ENCODE results near the gene UMAD1. TPM values are rescaled to one million over a fixed set of nuclear protein-coding genes. Genes with fewer than 3 reads are reported as not detected.

UMAD1 gene
- total and polyA plus RNA-seq, 2 of the 13 experiments (the other 11 are each of a cell fraction or from before 2014, with no cell fraction given), result 16.8 to 17.6 TPM

DNA sequence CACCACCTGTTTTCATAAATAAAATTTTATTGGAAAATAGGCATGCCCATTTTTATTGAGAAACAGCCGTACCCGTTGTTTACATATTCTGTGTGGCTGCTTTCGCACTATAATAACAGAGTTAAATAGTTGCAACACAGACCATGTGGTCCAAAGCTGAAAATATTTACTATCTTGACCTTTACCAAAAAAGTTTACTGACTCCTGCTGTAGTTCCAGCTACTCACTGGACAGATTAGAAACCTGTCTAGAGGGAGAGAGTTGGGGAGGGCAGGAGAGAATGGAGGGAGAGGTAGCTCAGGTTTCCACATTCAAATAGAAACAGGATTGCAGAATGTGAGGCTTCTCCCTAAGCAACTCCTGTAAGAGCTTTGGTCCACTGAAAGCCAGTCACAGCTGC is 273.0 kb downstream of the UMAD1 start:
- POLR2A ChIA-PET, result no interaction called here

GRCh38 chr7:7914547-7914946 is 274.0 kb downstream of the UMAD1 start:
- no peaks in the 10 kb centered on the region for H3K27me3 ChIP-seq (ENCODE audit: control insufficient read depth in 1 of 2, insufficient read depth in 2 of 2, low read length in 2 of 2)
- intact Hi-C loops (cut with micrococcal nuclease; ENCODE audit: unreplicated experiment) (loop anchor here (10.0 kb wide), 1 partner anchor 240 kb away; no protein-coding TSS in a partner anchor), in situ Hi-C loops (cut with HindIII; ENCODE audit: extremely low pct_ligation_motif_present, low pct_unique_long_range_greater_than_20kb) (no loop called here)
- WGBS (ENCODE audit: low lambda C conversion rate), result 94% methylated on average over 2 of the region's 2 CpGs
- no peak for ATAC-seq
- no peaks in the 10 kb centered on the region for H3K9me3 ChIP-seq (ENCODE audit: low read length)
- no peak overlapping the region for H3K27ac ChIP-seq (ENCODE audit: extremely low read length, insufficient read depth, low read length)
- H3K36me3 ChIP-seq (replicated peaks in 1 of 2; ENCODE audit: control insufficient read depth in 1 of 2, insufficient read depth in 2 of 2, low read length in 2 of 2), result no peaks in the 10 kb centered on the region
- no TSS peak for BruUV-seq (replicated peaks)
- ChIA-PET POLR2A (no interaction called here), CTCF (ENCODE audit: low intra/inter-chr PET ratio, low total read pairs) (no interaction called here)
- no peak overlapping the region for H2AFZ ChIP-seq (ENCODE audit: low read length)
- H3K79me2 ChIP-seq (ENCODE audit: insufficient read depth, low read length), result no peaks in the 10 kb centered on the region
- TF ChIP-seq SALL2 (CRISPR knock-in tag; IDR thresholded peaks at IDR 0.05), result no peak
- no peak for TF ChIP-seq MXD3 (CRISPR knock-in tag; IDR thresholded peaks at IDR 0.05)
- TF ChIP-seq, protein P1, sequence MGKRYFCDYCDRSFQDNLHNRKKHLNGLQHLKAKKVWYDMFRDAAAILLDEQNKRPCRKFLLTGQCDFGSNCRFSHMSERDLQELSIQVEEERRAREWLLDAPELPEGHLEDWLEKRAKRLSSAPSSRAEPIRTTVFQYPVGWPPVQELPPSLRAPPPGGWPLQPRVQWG (CRISPR knock-in tag; IDR thresholded peaks at IDR 0.05; ENCODE audit: borderline replicate concordance, low read depth), result no peak
- H3K4me2 ChIP-seq (ENCODE audit: low read depth, low read length), result no peak overlapping the region
- no peak overlapping the region for H3K4me3 ChIP-seq (replicated peaks in 1 of 3; ENCODE audit: insufficient read depth in 1 of 3, low read depth in 2 of 3, low read length in 3 of 3)
- H3K4me1 ChIP-seq (ENCODE audit: insufficient read depth, low read length), result peaks cover 23% of the 10 kb centered on the region
- no peak for DNase-seq (ENCODE audit: low spot score)
- H4K20me1 ChIP-seq (ENCODE audit: insufficient read depth, low read length), result no peaks in the 10 kb centered on the region
- no peak overlapping the region for H3K9ac ChIP-seq (ENCODE audit: insufficient read depth, low read depth, low read length)
- FAIRE-seq, result no peak

More for the DNA sequence above, 273.0 kb downstream of the UMAD1 start:
- Histone ChIP-seq H3K27ac (ENCODE audit: extremely low read length, insufficient read depth, low read length) (no peak overlapping the region), H3K36me3 (replicated peaks in 1 of 2; ENCODE audit: control insufficient read depth in 1 of 2, insufficient read depth in 2 of 2, low read length in 2 of 2) (no peaks in the 10 kb centered on the region), H3K9me3 (ENCODE audit: low read length) (no peaks in the 10 kb centered on the region), H3K79me2 (ENCODE audit: insufficient read depth, low read length) (no peaks in the 10 kb centered on the region), H2AFZ (ENCODE audit: low read length) (no peak overlapping the region), H3K9ac (ENCODE audit: insufficient read depth, low read depth, low read length) (no peak overlapping the region), H4K20me1 (ENCODE audit: insufficient read depth, low read length) (no peaks in the 10 kb centered on the region), H3K27me3 (ENCODE audit: control insufficient read depth in 1 of 2, insufficient read depth in 2 of 2, low read length in 2 of 2) (no peaks in the 10 kb centered on the region), H3K4me3 (replicated peaks in 1 of 3; ENCODE audit: insufficient read depth in 1 of 3, low read depth in 2 of 3, low read length in 3 of 3) (no peak overlapping the region), H3K4me1 (ENCODE audit: insufficient read depth, low read length) (peaks cover 23% of the 10 kb centered on the region), H3K4me2 (ENCODE audit: low read depth, low read length) (no peak overlapping the region)
- intact Hi-C loops (cut with micrococcal nuclease; ENCODE audit: unreplicated experiment) (loop anchor here (10.0 kb wide), 1 partner anchor 239 kb away; no protein-coding TSS in a partner anchor), in situ Hi-C loops (cut with HindIII; ENCODE audit: extremely low pct_ligation_motif_present, low pct_unique_long_range_greater_than_20kb) (no loop called here)
- no peak for TF ChIP-seq JUN (CRISPR knock-in tag; IDR thresholded peaks at IDR 0.05)
- peak; percentile 38; the same call in 1 of the 3 replicates for ATAC-seq
- peak; percentile 20 for DNase-seq (ENCODE audit: low spot score)
- CTCF ChIA-PET (ENCODE audit: low intra/inter-chr PET ratio, low total read pairs), result no interaction called here
- FAIRE-seq, result no peak
- BruUV-seq (replicated peaks), result no TSS peak
- WGBS (ENCODE audit: low lambda C conversion rate), result 15% methylated on average over 3 of the region's 3 CpGs
